ENCODE measurements around the gene CAMK2N1.
A peak's percentile ranks its signal among the peaks of the same experiment; 100 is the strongest.

Gene CAMK2N1

DNA sequence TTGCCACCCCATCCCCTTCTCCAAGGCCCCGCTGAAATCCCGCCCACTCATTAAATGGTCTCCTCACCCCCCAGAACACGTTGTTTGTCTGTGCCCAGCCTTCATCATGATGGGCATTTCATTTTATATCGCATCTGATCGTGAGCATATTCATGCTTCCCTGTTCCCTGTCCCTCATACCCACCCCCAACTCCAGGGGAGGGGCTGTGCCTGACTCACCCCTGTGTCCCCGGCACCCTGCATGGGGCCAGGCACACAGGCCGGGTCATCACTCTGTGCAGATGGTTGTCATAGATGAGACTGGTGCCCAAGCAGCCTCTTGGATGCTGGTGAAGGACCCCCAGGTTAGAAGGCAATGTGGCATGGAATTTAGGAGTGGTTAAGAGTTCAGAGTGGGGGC is 11.0 kb downstream of the CAMK2N1 start:
- TF ChIP-seq OSR1 (CRISPR knock-in tag; IDR thresholded peaks at IDR 0.05), result no peak
- TF ChIP-seq ZFP30 (CRISPR knock-in tag; IDR thresholded peaks at IDR 0.05), result no peak
- TF ChIP-seq TCF4 (CRISPR knock-in tag; IDR thresholded peaks at IDR 0.05; ENCODE audit: borderline replicate concordance), result no peak
- TF ChIP-seq ZNF565 (CRISPR knock-in tag; conservative IDR thresholded peaks at IDR 0.05; ENCODE audit: low read depth), result no peak
- no peak for TF ChIP-seq TOX (CRISPR knock-in tag; IDR thresholded peaks at IDR 0.05; ENCODE audit: borderline replicate concordance)
- TF ChIP-seq ARNTL (CRISPR knock-in tag; IDR thresholded peaks at IDR 0.05; ENCODE audit: borderline replicate concordance, low read depth), result no peak
- TF ChIP-seq ISL1 (CRISPR knock-in tag; IDR thresholded peaks at IDR 0.05), result no peak
- TF ChIP-seq CSRNP3 (CRISPR knock-in tag; IDR thresholded peaks at IDR 0.05), result no peak
- TF ChIP-seq BACH2 (CRISPR knock-in tag; IDR thresholded peaks at IDR 0.05; ENCODE audit: borderline replicate concordance), result no peak
- no peak for TF ChIP-seq ZNF8 (CRISPR knock-in tag; IDR thresholded peaks at IDR 0.05)
- no peak for TF ChIP-seq ESRRG (CRISPR knock-in tag; IDR thresholded peaks at IDR 0.05)
- TF ChIP-seq RARB (CRISPR knock-in tag; IDR thresholded peaks at IDR 0.05), result no peak
- TF ChIP-seq ZNF70 (CRISPR knock-in tag; IDR thresholded peaks at IDR 0.05), result no peak
- no peak for ATAC-seq

DNA sequence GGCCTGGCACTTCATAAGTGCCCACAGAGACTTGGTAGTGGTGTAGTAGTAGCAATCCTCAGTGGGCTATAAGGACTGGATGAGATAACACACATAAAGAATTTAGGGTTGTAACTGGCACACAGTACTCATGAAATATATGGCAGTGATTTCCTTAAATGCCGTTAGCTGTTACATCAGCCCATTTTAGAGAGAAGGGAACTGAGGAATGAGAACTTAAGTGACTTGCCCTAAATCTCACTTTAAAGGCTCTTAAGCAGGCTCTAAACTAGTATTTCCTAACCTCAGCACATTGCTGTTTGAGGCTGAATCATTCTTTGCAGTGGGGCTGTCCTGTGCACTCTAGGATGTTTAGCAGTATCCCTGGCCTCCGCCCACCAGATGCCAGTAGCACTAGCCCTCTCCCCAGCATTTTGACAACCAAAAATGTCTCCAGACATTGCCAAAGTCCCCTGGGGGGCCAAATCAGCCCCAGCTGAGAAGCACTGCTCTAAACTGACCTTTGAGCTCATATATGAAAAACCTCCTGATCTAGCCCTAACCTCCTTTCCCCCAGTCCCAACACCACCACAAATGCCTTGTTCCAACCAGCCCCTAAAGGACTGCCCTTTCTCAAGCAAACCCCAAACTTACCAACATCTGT is 11.6 kb downstream of the CAMK2N1 start:
- no peak for ATAC-seq
- TF ChIP-seq SNAI2 (CRISPR knock-in tag; IDR thresholded peaks at IDR 0.05), result no peak
- no peak for TF ChIP-seq TOX (CRISPR knock-in tag; IDR thresholded peaks at IDR 0.05; ENCODE audit: borderline replicate concordance)
- no peak for TF ChIP-seq PPARA (CRISPR knock-in tag; IDR thresholded peaks at IDR 0.05; ENCODE audit: borderline replicate concordance)
- TF ChIP-seq ZC3H10 (CRISPR knock-in tag; IDR thresholded peaks at IDR 0.05), result no peak
- no peak for TF ChIP-seq ISL1 (CRISPR knock-in tag; IDR thresholded peaks at IDR 0.05)
- no peak for TF ChIP-seq ZFP30 (CRISPR knock-in tag; IDR thresholded peaks at IDR 0.05)
- TF ChIP-seq, protein P1, sequence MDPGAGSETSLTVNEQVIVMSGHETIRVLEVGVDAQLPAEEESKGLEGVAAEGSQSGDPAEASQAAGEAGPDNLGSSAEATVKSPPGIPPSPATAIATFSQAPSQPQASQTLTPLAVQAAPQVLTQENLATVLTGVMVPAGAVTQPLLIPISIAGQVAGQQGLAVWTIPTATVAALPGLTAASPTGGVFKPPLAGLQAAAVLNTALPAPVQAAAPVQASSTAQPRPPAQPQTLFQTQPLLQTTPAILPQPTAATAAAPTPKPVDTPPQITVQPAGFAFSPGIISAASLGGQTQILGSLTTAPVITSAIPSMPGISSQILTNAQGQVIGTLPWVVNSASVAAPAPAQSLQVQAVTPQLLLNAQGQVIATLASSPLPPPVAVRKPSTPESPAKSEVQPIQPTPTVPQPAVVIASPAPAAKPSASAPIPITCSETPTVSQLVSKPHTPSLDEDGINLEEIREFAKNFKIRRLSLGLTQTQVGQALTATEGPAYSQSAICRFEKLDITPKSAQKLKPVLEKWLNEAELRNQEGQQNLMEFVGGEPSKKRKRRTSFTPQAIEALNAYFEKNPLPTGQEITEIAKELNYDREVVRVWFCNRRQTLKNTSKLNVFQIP (CRISPR knock-in tag; IDR thresholded peaks at IDR 0.05; ENCODE audit: borderline replicate concordance, low read depth), result no peak
- no peak for TF ChIP-seq ZNF70 (CRISPR knock-in tag; IDR thresholded peaks at IDR 0.05)
- no peak for TF ChIP-seq ZNF8 (CRISPR knock-in tag; IDR thresholded peaks at IDR 0.05)
- no peak for TF ChIP-seq CSRNP3 (CRISPR knock-in tag; IDR thresholded peaks at IDR 0.05)
- TF ChIP-seq CSDC2 (CRISPR knock-in tag; IDR thresholded peaks at IDR 0.05), result no peak
- TF ChIP-seq ZNF565 (CRISPR knock-in tag; conservative IDR thresholded peaks at IDR 0.05; ENCODE audit: low read depth), result no peak
- TF ChIP-seq TCF4 (CRISPR knock-in tag; IDR thresholded peaks at IDR 0.05; ENCODE audit: borderline replicate concordance), result no peak
- no peak for TF ChIP-seq CREB5 (CRISPR knock-in tag; IDR thresholded peaks at IDR 0.05; ENCODE audit: low read depth)

- no peak for ATAC-seq
- TF ChIP-seq CSDC2 (CRISPR knock-in tag; IDR thresholded peaks at IDR 0.05) (no peak), ZFP30 (CRISPR knock-in tag; IDR thresholded peaks at IDR 0.05) (no peak), OSR1 (CRISPR knock-in tag; IDR thresholded peaks at IDR 0.05) (no peak), ISL1 (CRISPR knock-in tag; IDR thresholded peaks at IDR 0.05) (no peak), ZC3H10 (CRISPR knock-in tag; IDR thresholded peaks at IDR 0.05) (no peak), SNAI2 (CRISPR knock-in tag; IDR thresholded peaks at IDR 0.05) (no peak), ZNF565 (CRISPR knock-in tag; conservative IDR thresholded peaks at IDR 0.05; ENCODE audit: low read depth) (no peak), ARNTL (CRISPR knock-in tag; IDR thresholded peaks at IDR 0.05; ENCODE audit: borderline replicate concordance, low read depth) (no peak), BACH2 (CRISPR knock-in tag; IDR thresholded peaks at IDR 0.05; ENCODE audit: borderline replicate concordance) (no peak)
Measured at GRCh38 chr1:20473894-20474293, 12.1 kb downstream of the CAMK2N1 start.

GRCh38 chr1:20472860-20473711 is 12.9 kb downstream of the CAMK2N1 start:
- peak; percentile 65 for ATAC-seq
- no peak for TF ChIP-seq ZFP30 (CRISPR knock-in tag; IDR thresholded peaks at IDR 0.05)
- TF ChIP-seq PPARA (CRISPR knock-in tag; IDR thresholded peaks at IDR 0.05; ENCODE audit: borderline replicate concordance), result no peak
- TF ChIP-seq CSRNP3 (CRISPR knock-in tag; IDR thresholded peaks at IDR 0.05), result no peak
- no peak for TF ChIP-seq ZNF70 (CRISPR knock-in tag; IDR thresholded peaks at IDR 0.05)
- TF ChIP-seq GLIS3 (CRISPR knock-in tag; IDR thresholded peaks at IDR 0.05), result no peak
- TF ChIP-seq ZFP3 (CRISPR knock-in tag; IDR thresholded peaks at IDR 0.05), result no peak
- no peak for TF ChIP-seq OSR1 (CRISPR knock-in tag; IDR thresholded peaks at IDR 0.05)
- TF ChIP-seq ISL1 (CRISPR knock-in tag; IDR thresholded peaks at IDR 0.05), result no peak
- TF ChIP-seq BACH2 (CRISPR knock-in tag; IDR thresholded peaks at IDR 0.05; ENCODE audit: borderline replicate concordance), result no peak
- TF ChIP-seq, protein P1 (CRISPR knock-in tag; IDR thresholded peaks at IDR 0.05; ENCODE audit: borderline replicate concordance, low read depth), result no peak
- TF ChIP-seq TCF4 (CRISPR knock-in tag; IDR thresholded peaks at IDR 0.05; ENCODE audit: borderline replicate concordance), result no peak
- TF ChIP-seq CREB5 (CRISPR knock-in tag; IDR thresholded peaks at IDR 0.05; ENCODE audit: low read depth), result no peak

Data from SK-N-SH treated with all-trans-retinoic acid at 6 μM for 48 hours (cell line).